GM18526 (cell line): ENCODE data around the gene MMAA.

ENCODE experiments used
- POLR2A ChIP-seq: IDR thresholded peaks from 3 replicates; pipeline ENCODE4 v1.6.1; 2011; ENCODE audit not compliant: insufficient read length; ENCODE audit errors: extremely low read depth

MMAA gene

GRCh38 chr4:145686991-145687390 lies 67.8 kb downstream of the MMAA start:
- no peak for TF ChIP-seq POLR2A

DNA sequence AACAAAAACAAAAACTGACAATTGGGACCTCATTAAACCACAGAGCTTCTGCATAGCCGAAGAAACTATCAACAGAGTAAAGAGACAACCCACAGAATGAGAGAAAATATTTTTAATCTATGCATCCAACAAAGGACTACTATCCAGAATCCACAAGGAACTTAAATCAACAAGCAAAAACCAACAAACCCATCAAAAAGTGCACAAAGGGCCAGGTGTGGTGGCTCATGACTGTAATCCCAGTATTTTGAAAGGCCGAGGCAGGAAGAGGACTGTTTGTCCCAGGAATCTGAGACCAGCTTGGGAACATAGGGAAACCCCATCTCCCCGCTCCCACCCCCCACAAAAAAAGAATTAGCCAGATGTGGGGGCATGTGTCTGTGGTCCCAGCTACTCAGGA lies 71.4 kb downstream of the MMAA start:
- no peak for TF ChIP-seq POLR2A

GRCh38 chr4:145694929-145695328 lies 75.7 kb downstream of the MMAA start:
- TF ChIP-seq POLR2A = no peak

DNA sequence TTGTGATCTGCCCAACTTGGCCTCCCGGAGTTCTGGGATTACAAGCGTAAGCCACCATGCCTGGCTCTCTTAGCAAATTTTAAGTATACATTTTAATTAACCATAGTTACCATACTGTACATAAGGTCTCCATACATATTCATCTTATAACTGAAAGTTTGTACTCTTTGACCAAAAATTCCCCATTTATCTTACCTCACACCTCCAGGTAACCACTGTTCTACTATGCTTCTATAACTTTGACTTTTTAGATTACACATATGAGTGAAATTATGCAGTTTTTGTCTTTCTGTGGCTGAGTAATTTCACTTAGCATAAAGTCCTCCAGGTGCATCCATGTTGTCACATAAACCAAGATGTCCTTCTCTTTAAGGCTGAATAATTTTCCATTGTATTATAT lies 78.1 kb downstream of the MMAA start:
- no peak for TF ChIP-seq POLR2A

DNA sequence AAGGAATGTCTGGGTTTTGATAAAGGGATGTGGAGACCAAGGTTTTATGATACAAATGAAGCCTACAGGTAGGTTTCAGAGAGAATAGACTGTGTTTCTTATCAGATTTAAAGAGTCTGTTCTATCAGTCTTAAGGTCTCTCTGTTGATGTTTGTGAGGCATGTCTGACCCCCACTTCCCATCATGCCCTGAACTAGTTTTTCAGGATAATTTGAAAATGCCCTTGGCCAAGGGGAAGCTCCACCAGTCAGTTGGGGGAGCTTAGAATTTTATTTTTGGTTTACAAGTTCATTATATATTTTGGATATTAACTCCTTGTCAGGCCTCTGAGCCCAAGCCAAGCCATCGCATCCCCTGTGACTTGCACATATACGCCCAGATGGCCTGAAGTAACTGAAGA lies 79.3 kb downstream of the MMAA start:
- TF ChIP-seq POLR2A = no peak

GRCh38 chr4:145703850-145704497 lies 84.8 kb downstream of the MMAA start:
- no peak for TF ChIP-seq POLR2A

DNA sequence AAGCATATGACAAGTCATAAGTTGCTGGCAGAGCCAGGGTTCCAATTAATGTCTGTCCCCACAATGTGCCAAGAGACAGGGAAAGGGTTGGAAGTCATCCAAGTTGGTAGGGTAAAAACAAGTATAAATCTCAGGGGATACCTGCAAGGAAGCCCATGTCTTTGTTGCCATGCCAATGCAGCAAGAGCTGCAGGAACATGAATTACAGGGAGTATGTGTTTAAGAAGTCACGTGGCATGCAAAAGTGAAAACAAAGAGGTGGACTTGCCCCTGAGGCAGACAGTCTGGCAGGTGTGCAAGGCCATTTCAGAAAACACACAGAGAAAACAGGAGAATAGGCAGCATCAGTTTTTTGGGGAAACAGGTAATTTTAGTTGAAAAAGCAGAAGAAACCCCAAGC lies 90.2 kb downstream of the MMAA start:
- TF ChIP-seq POLR2A = no peak
